Mammary epithelial cell (primary cell): ENCODE results near the gene DIS3L2.

ENCODE experiments used
- EZH2 ChIP-seq: IDR thresholded peaks from 2 replicates; pipeline ENCODE4 v1.6.1; 2012; ENCODE audit warnings: low read length, inconsistent platforms, borderline replicate concordance
- TF ChIP-seq, protein P1 (sequence below), 2 donors: IDR thresholded peaks in 1 of 2; conservative IDR thresholded peaks in 1 of 2; 2 replicates each; pipeline ENCODE4 v1.5.1; 2011 to 2012; ENCODE audit warnings: inconsistent platforms in 2 of 2, low read length in 2 of 2, mild to moderate bottlenecking in 2 of 2, control low read depth in 1 of 2, low read depth in 1 of 2; ENCODE audit not compliant: insufficient read depth in 1 of 2; ENCODE audit errors: extremely low read depth in 1 of 2

DNA sequence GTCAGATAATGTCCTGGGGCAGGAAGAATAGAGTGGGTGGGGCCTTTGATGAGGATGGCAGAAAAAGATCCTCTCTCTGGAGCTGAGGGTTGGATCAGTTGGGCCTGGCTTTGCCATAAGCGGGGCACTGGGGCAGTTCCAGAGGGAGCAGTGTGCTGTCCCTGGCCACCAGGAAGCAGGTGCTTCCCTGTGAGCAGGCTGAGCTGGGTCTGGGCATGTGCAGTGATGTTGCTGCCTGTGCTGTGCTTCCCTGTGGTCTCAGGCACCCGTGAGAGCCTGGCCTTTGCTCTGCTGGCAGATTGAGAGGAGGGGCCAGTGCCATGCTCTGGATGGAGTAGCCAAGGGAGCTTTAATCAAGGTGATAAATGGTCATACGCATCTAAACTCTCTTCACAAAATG lies 20.7 kb upstream of the DIS3L2 start:
- TF ChIP-seq, protein P1, sequence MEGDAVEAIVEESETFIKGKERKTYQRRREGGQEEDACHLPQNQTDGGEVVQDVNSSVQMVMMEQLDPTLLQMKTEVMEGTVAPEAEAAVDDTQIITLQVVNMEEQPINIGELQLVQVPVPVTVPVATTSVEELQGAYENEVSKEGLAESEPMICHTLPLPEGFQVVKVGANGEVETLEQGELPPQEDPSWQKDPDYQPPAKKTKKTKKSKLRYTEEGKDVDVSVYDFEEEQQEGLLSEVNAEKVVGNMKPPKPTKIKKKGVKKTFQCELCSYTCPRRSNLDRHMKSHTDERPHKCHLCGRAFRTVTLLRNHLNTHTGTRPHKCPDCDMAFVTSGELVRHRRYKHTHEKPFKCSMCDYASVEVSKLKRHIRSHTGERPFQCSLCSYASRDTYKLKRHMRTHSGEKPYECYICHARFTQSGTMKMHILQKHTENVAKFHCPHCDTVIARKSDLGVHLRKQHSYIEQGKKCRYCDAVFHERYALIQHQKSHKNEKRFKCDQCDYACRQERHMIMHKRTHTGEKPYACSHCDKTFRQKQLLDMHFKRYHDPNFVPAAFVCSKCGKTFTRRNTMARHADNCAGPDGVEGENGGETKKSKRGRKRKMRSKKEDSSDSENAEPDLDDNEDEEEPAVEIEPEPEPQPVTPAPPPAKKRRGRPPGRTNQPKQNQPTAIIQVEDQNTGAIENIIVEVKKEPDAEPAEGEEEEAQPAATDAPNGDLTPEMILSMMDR (conservative IDR thresholded peaks at IDR 0.05 in 1 of 2, IDR thresholded peaks at IDR 0.05 in 1 of 2; ENCODE audit: extremely low read depth in 1 of 2, insufficient read depth in 1 of 2, low read depth in 1 of 2, low read length in 2 of 2): no peak
- TF ChIP-seq EZH2: no peak
